WTC11 (cell line): ENCODE measurements around the gene PEX16. TPM values are rescaled to one million over a fixed set of nuclear protein-coding genes. Genes with fewer than 3 reads are reported as not detected.

ENCODE experiments used
- ATAC-seq: fragments of 200-7000 bp; cut with Tn5 transposase; 2 replicates; pipeline ENCODE4 v1.10.0; 2021; ENCODE audit warnings: mild to moderate bottlenecking, moderate library complexity
- CTCF ChIA-PET: fragments of 300-600 bp; sonication (Branson Sonifier 250); formaldehyde crosslinking; loops from one replicate; lab custom pipeline; 2021; ENCODE audit warnings: antibody characterized with exemption; lab: Charles Lee
- POLR2A ChIA-PET: fragments of 350-600 bp; sonication (Branson Sonifier 250); formaldehyde crosslinking; loops from one replicate; lab custom pipeline; 2021; ENCODE audit warnings: antibody characterized with exemption; lab: Charles Lee
- DNase-seq: peaks from one replicate; pipeline ENCODE4 v3.0.0; 2021; ENCODE audit warnings: low spot score
- H3K27ac Mint-ChIP-seq: 2 replicates; pipeline ENCODE4 v1.8.0; 2021; ENCODE audit warnings: mixed read lengths
- H3K27me3 Mint-ChIP-seq: 2 replicates; pipeline ENCODE4 v1.8.0; 2021; ENCODE audit warnings: low read depth, mild to moderate bottlenecking, moderate library complexity, mixed read lengths
- H3K36me3 Mint-ChIP-seq: 2 replicates; pipeline ENCODE4 v1.8.0; 2021; ENCODE audit warnings: mixed read lengths
- H3K4me1 Mint-ChIP-seq: 2 replicates; pipeline ENCODE4 v1.8.0; 2022; ENCODE audit warnings: mixed read lengths
- H3K4me3 Mint-ChIP-seq: 2 replicates; pipeline ENCODE4 v1.8.0; 2021; ENCODE audit warnings: mild to moderate bottlenecking, moderate library complexity, mixed read lengths
- H3K9me3 Mint-ChIP-seq: 2 replicates; pipeline ENCODE4 v1.8.0; 2021; ENCODE audit warnings: mixed read lengths
- CREM ChIP-seq: sonication (generic); formaldehyde crosslinking; IDR thresholded peaks from 2 replicates; pipeline ENCODE4 v1.8.1; 2022; ENCODE audit warnings: mild to moderate bottlenecking, missing genetic modification reagents, moderate library complexity
- ETV6 ChIP-seq: sonication (generic); formaldehyde crosslinking; IDR thresholded peaks from 2 replicates; pipeline ENCODE4 v1.8.1; 2022; ENCODE audit warnings: mild to moderate bottlenecking, missing genetic modification reagents
- GTF2I ChIP-seq: fragments of 250-450 bp; sonication (Bioruptor Pico); conservative IDR thresholded peaks from 2 replicates; pipeline ENCODE4 v1.4.0; 2021; ENCODE audit warnings: mild to moderate bottlenecking
- KAT7 ChIP-seq: sonication (generic); formaldehyde crosslinking; IDR thresholded peaks from 2 replicates; pipeline ENCODE4 v1.8.1; 2023; ENCODE audit warnings: missing genetic modification reagents, mild to moderate bottlenecking, borderline replicate concordance
- RORB ChIP-seq: fragments of 250-450 bp; sonication (Bioruptor Pico); IDR thresholded peaks from 2 replicates; pipeline ENCODE4 v1.9.0; 2021; ENCODE audit warnings: mild to moderate bottlenecking
- ZNF263 ChIP-seq: sonication (generic); formaldehyde crosslinking; IDR thresholded peaks from 2 replicates; pipeline ENCODE4 v1.8.1; 2022; ENCODE audit warnings: low read depth, mild to moderate bottlenecking, moderate library complexity, missing genetic modification reagents
- ZNF416 ChIP-seq: fragments of 250-450 bp; sonication (Bioruptor Pico); IDR thresholded peaks from 2 replicates; pipeline ENCODE4 v1.9.0; 2021; ENCODE audit warnings: mild to moderate bottlenecking, inconsistent platforms
- total RNA-seq: library from RNA; stranded (reverse); gene quantifications from 3 replicates; pipeline ENCODE4 v1.2.3, GENCODE V29; 2021
- TF ChIP-seq, protein P1 (sequence below): fragments of 250-450 bp; sonication (Bioruptor Pico); IDR thresholded peaks from 2 replicates; pipeline ENCODE4 v2.1.2; 2022; ENCODE audit warnings: mild to moderate bottlenecking, moderate library complexity
- TF ChIP-seq, protein P2 (sequence below): sonication (generic); formaldehyde crosslinking; IDR thresholded peaks from 2 replicates; pipeline ENCODE4 v1.8.0; 2023; ENCODE audit warnings: missing genetic modification reagents
- TF ChIP-seq, protein P3 (sequence below): sonication (generic); formaldehyde crosslinking; IDR thresholded peaks from 2 replicates; pipeline ENCODE4 v1.8.1; 2022; ENCODE audit warnings: mild to moderate bottlenecking, moderate library complexity, missing genetic modification reagents
- TF ChIP-seq, protein P4 (sequence below): sonication (generic); formaldehyde crosslinking; IDR thresholded peaks from 2 replicates; pipeline ENCODE4 v1.8.1; 2022; ENCODE audit warnings: mild to moderate bottlenecking, missing genetic modification reagents, moderate library complexity, borderline replicate concordance
- TF ChIP-seq, protein P5 (sequence below): sonication (generic); formaldehyde crosslinking; IDR thresholded peaks from 2 replicates; pipeline ENCODE4 v1.8.1; 2023; ENCODE audit warnings: mild to moderate bottlenecking, missing genetic modification reagents, borderline replicate concordance
- TF ChIP-seq, protein P6 (sequence below): sonication (generic); formaldehyde crosslinking; IDR thresholded peaks from 2 replicates; pipeline ENCODE4 v1.8.0; 2022; ENCODE audit warnings: mild to moderate bottlenecking, missing genetic modification reagents
- TF ChIP-seq, protein P7 (sequence below): fragments of 250-450 bp; sonication (Bioruptor Pico); IDR thresholded peaks from 2 replicates; pipeline ENCODE4 v1.9.0; 2021; ENCODE audit warnings: mild to moderate bottlenecking
- TF ChIP-seq, protein P8 (sequence below): sonication (generic); formaldehyde crosslinking; IDR thresholded peaks from 2 replicates; pipeline ENCODE4 v1.8.1; 2022; ENCODE audit warnings: low read depth, missing genetic modification reagents, borderline replicate concordance
- TF ChIP-seq, protein P9 (sequence below): fragments of 250-450 bp; sonication (Bioruptor Pico); IDR thresholded peaks from 2 replicates; pipeline ENCODE4 v1.9.0; 2021; ENCODE audit warnings: mild to moderate bottlenecking

The PEX16 gene
- total RNA-seq, 1 experiment from 2014 or later, result 39.3 TPM

DNA sequence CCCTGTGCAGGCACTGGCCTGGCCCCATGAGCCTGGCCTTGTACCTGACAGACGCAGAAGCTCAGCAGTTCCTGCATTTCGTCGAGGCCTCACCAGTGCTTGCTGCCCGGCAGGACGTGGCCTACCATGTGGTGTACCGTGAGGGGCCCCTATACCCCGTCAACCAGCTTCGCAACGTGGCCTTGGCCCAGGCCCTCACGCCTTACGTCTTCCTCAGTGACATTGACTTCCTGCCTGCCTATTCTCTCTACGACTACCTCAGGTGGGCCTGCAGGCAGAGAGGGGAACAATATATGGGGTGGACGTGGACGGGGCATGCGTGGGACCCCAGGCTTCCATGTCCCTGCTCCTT is 9.6 kb upstream of the PEX16 start:
- Mint-ChIP-seq H3K4me3 (no peak overlapping the region), H3K4me1 (peaks cover 8% of the 10 kb centered on the region)
- CTCF ChIA-PET, result interaction anchor here (1.0 kb wide), 1 partner anchor 38 kb away, joined by 4 read pairs; no protein-coding TSS in a partner anchor
- no peak for TF ChIP-seq RORB
- 0 out of 2 replicates have a peak, but pooled peaks have one; percentile 21 for TF ChIP-seq ZNF416 (CRISPR knock-in tag)
- TF ChIP-seq, all 79 proteins: peak for 1
- H3K9me3 Mint-ChIP-seq, result no peaks in the 10 kb centered on the region
- POLR2A ChIA-PET, result no interaction called here
- peak overlapping the region; percentile 32; the same call in 1 of the 2 replicates for H3K27ac Mint-ChIP-seq
- H3K36me3 Mint-ChIP-seq, result peaks cover 32% of the 10 kb centered on the region
- no peaks in the 10 kb centered on the region for H3K27me3 Mint-ChIP-seq
- ATAC-seq (no peak), DNase-seq (no peak)

DNA sequence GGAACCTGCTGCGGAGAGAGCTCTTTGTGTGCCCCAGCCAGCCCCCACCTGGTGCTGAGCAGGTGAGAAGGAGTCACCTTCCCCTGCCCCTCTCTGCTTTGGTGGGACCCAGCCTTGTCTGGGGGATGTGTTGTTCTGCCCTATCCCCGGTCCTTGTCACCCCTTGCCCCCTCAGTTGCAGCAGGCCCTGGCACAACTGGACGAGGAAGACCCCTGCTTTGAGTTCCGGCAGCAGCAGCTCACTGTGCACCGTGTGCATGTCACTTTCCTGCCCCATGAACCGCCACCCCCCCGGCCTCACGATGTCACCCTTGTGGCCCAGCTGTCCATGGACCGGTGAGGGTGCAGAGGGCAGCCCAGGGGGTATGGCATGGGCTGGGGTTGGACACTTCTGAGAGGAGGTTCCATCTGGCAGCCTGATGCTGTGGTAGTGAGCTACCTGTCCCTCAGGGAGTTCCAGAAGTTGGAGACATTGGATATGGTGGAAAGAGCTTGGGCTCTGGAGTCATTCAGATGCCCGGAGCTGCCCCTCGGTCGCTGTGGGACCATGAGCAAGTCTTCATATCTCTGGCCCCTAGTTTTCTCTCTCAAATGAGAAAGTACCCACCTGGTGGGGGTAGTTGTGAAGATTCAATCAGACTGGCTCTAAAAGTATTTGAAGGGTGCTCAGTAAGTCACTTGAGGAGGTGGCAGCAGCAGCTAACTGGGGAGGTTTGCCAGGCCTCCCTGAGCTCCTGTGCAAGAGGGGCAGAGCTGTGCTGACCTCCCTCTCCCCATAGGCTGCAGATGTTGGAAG is 9.1 kb upstream of the PEX16 start:
- no peaks in the 10 kb centered on the region for H3K27me3 Mint-ChIP-seq
- H3K27ac Mint-ChIP-seq, result no peak overlapping the region
- DNase-seq (no peak), ATAC-seq (no peak)
- H3K4me1 Mint-ChIP-seq, result peaks cover 8% of the 10 kb centered on the region
- no peak overlapping the region for H3K4me3 Mint-ChIP-seq
- CTCF ChIA-PET, result interaction anchor here (0.6 to 2.3 kb wide), 4 partner anchors 38 to 425 kb away, joined by 3 to 5 read pairs (median 4); no protein-coding TSS in a partner anchor
- H3K9me3 Mint-ChIP-seq, result no peaks in the 10 kb centered on the region
- TF ChIP-seq ZNF263 (CRISPR knock-in tag), result no peak
- TF ChIP-seq, protein P1, sequence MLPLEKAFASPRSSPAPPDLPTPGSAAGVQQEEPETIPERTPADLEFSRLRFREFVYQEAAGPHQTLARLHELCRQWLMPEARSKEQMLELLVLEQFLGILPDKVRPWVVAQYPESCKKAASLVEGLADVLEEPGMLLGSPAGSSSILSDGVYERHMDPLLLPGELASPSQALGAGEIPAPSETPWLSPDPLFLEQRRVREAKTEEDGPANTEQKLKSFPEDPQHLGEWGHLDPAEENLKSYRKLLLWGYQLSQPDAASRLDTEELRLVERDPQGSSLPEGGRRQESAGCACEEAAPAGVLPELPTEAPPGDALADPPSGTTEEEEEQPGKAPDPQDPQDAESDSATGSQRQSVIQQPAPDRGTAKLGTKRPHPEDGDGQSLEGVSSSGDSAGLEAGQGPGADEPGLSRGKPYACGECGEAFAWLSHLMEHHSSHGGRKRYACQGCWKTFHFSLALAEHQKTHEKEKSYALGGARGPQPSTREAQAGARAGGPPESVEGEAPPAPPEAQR (CRISPR knock-in tag), result no peak
- POLR2A ChIA-PET, result no interaction called here
- H3K36me3 Mint-ChIP-seq, result peaks cover 28% of the 10 kb centered on the region

DNA sequence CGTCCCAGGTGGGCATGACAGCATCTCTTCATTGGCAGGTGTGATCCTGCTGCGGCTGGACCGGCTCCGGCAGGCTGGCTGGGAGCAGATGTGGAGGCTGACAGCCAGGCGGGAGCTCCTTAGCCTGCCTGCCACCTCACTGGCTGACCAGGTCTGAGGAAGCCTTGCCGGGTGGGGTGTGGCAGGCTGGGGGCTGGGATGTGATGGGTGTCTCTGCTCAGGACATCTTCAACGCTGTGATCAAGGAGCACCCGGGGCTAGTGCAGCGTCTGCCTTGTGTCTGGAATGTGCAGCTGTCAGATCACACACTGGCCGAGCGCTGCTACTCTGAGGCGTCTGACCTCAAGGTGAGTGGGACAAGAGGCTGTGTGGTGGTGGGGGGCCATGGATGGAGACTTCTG is 8.3 kb upstream of the PEX16 start:
- no peak overlapping the region for H3K27ac Mint-ChIP-seq
- no peak for DNase-seq
- H3K9me3 Mint-ChIP-seq, result no peaks in the 10 kb centered on the region
- H3K36me3 Mint-ChIP-seq, result peaks cover 25% of the 10 kb centered on the region
- no peak for ATAC-seq
- ChIA-PET POLR2A (no interaction called here), CTCF (interaction anchor here (0.7 to 2.3 kb wide), 3 partner anchors 33 to 81 kb away, joined by 3 to 5 read pairs (median 4); no protein-coding TSS in a partner anchor)
- H3K27me3 Mint-ChIP-seq, result peaks cover 2% of the 10 kb centered on the region; the same call in 1 of the 2 replicates
- no peak overlapping the region for H3K4me3 Mint-ChIP-seq
- H3K4me1 Mint-ChIP-seq, result peaks cover 14% of the 10 kb centered on the region
- TF ChIP-seq, protein P2, sequence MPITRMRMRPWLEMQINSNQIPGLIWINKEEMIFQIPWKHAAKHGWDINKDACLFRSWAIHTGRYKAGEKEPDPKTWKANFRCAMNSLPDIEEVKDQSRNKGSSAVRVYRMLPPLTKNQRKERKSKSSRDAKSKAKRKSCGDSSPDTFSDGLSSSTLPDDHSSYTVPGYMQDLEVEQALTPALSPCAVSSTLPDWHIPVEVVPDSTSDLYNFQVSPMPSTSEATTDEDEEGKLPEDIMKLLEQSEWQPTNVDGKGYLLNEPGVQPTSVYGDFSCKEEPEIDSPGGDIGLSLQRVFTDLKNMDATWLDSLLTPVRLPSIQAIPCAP, result no peak
- TF ChIP-seq, protein P3, sequence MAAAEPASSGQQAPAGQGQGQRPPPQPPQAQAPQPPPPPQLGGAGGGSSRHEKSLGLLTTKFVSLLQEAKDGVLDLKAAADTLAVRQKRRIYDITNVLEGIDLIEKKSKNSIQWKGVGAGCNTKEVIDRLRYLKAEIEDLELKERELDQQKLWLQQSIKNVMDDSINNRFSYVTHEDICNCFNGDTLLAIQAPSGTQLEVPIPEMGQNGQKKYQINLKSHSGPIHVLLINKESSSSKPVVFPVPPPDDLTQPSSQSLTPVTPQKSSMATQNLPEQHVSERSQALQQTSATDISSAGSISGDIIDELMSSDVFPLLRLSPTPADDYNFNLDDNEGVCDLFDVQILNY (CRISPR knock-in tag), result no peak
- TF ChIP-seq KAT7 (CRISPR knock-in tag), result no peak
- TF ChIP-seq, protein P4, sequence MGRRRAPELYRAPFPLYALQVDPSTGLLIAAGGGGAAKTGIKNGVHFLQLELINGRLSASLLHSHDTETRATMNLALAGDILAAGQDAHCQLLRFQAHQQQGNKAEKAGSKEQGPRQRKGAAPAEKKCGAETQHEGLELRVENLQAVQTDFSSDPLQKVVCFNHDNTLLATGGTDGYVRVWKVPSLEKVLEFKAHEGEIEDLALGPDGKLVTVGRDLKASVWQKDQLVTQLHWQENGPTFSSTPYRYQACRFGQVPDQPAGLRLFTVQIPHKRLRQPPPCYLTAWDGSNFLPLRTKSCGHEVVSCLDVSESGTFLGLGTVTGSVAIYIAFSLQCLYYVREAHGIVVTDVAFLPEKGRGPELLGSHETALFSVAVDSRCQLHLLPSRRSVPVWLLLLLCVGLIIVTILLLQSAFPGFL, result no peak
- TF ChIP-seq, protein P5, sequence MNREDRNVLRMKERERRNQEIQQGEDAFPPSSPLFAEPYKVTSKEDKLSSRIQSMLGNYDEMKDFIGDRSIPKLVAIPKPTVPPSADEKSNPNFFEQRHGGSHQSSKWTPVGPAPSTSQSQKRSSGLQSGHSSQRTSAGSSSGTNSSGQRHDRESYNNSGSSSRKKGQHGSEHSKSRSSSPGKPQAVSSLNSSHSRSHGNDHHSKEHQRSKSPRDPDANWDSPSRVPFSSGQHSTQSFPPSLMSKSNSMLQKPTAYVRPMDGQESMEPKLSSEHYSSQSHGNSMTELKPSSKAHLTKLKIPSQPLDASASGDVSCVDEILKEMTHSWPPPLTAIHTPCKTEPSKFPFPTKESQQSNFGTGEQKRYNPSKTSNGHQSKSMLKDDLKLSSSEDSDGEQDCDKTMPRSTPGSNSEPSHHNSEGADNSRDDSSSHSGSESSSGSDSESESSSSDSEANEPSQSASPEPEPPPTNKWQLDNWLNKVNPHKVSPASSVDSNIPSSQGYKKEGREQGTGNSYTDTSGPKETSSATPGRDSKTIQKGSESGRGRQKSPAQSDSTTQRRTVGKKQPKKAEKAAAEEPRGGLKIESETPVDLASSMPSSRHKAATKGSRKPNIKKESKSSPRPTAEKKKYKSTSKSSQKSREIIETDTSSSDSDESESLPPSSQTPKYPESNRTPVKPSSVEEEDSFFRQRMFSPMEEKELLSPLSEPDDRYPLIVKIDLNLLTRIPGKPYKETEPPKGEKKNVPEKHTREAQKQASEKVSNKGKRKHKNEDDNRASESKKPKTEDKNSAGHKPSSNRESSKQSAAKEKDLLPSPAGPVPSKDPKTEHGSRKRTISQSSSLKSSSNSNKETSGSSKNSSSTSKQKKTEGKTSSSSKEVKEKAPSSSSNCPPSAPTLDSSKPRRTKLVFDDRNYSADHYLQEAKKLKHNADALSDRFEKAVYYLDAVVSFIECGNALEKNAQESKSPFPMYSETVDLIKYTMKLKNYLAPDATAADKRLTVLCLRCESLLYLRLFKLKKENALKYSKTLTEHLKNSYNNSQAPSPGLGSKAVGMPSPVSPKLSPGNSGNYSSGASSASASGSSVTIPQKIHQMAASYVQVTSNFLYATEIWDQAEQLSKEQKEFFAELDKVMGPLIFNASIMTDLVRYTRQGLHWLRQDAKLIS (CRISPR knock-in tag), result no peak
- TF ChIP-seq, protein P6, sequence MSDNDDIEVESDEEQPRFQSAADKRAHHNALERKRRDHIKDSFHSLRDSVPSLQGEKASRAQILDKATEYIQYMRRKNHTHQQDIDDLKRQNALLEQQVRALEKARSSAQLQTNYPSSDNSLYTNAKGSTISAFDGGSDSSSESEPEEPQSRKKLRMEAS (CRISPR knock-in tag), result no peak
- TF ChIP-seq, protein P7, sequence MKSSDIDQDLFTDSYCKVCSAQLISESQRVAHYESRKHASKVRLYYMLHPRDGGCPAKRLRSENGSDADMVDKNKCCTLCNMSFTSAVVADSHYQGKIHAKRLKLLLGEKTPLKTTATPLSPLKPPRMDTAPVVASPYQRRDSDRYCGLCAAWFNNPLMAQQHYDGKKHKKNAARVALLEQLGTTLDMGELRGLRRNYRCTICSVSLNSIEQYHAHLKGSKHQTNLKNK (CRISPR knock-in tag), result no peak
- TF ChIP-seq, protein P8, sequence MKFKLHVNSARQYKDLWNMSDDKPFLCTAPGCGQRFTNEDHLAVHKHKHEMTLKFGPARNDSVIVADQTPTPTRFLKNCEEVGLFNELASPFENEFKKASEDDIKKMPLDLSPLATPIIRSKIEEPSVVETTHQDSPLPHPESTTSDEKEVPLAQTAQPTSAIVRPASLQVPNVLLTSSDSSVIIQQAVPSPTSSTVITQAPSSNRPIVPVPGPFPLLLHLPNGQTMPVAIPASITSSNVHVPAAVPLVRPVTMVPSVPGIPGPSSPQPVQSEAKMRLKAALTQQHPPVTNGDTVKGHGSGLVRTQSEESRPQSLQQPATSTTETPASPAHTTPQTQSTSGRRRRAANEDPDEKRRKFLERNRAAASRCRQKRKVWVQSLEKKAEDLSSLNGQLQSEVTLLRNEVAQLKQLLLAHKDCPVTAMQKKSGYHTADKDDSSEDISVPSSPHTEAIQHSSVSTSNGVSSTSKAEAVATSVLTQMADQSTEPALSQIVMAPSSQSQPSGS (CRISPR knock-in tag), result no peak
- no peak for TF ChIP-seq CREM
- TF ChIP-seq, protein P9, sequence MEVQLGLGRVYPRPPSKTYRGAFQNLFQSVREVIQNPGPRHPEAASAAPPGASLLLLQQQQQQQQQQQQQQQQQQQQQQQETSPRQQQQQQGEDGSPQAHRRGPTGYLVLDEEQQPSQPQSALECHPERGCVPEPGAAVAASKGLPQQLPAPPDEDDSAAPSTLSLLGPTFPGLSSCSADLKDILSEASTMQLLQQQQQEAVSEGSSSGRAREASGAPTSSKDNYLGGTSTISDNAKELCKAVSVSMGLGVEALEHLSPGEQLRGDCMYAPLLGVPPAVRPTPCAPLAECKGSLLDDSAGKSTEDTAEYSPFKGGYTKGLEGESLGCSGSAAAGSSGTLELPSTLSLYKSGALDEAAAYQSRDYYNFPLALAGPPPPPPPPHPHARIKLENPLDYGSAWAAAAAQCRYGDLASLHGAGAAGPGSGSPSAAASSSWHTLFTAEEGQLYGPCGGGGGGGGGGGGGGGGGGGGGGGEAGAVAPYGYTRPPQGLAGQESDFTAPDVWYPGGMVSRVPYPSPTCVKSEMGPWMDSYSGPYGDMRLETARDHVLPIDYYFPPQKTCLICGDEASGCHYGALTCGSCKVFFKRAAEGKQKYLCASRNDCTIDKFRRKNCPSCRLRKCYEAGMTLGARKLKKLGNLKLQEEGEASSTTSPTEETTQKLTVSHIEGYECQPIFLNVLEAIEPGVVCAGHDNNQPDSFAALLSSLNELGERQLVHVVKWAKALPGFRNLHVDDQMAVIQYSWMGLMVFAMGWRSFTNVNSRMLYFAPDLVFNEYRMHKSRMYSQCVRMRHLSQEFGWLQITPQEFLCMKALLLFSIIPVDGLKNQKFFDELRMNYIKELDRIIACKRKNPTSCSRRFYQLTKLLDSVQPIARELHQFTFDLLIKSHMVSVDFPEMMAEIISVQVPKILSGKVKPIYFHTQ (CRISPR knock-in tag), result no peak
- no peak for TF ChIP-seq GTF2I (CRISPR knock-in tag)
- TF ChIP-seq ZNF416 (CRISPR knock-in tag), result no peak
- TF ChIP-seq ETV6 (CRISPR knock-in tag), result no peak
